GM12878 (cell line): ENCODE data around the gene XPO6. TPM values are rescaled to one million over a fixed set of nuclear protein-coding genes. Genes with fewer than 3 reads are reported as not detected.
A peak's percentile ranks its signal among the peaks of the same experiment; 100 is the strongest.

Experiments
- CEBPB ChIP-seq, 2 experiments: fragments of 150-350 bp in 1 of 2; IDR thresholded peaks; 2 replicates each; pipeline ENCODE4 v1.6.1; 2012 to 2014; ENCODE audit warnings: low read depth in 2 of 2, low read length in 2 of 2, borderline replicate concordance in 1 of 2, inconsistent platforms in 1 of 2
- CREB1 ChIP-seq: IDR thresholded peaks from 2 replicates; pipeline ENCODE4 v1.6.1; 2012; ENCODE audit warnings: low read depth, mild to moderate bottlenecking, inconsistent platforms
- EGR1 ChIP-seq, 2 experiments: IDR thresholded peaks; 1 replicate in 1 of 2; 2 replicates in 1 of 2; pipeline ENCODE4 v1.6.1; 2011 to 2012; ENCODE audit warnings: low read depth in 2 of 2, low read length in 2 of 2, borderline replicate concordance in 1 of 2, mild to moderate bottlenecking in 1 of 2, moderate library complexity in 1 of 2
- NBN ChIP-seq: fragments of 450-650 bp; IDR thresholded peaks from 2 replicates; pipeline ENCODE4 v1.6.1; 2016
- NFYA ChIP-seq: IDR thresholded peaks from 2 replicates; pipeline ENCODE4 v1.6.1; 2011; ENCODE audit warnings: low read depth, mild to moderate bottlenecking, low read length, improper control_type of control experiment, borderline replicate concordance
- NR2C1 ChIP-seq: fragments of 450-650 bp; IDR thresholded peaks from 2 replicates; pipeline ENCODE4 v1.6.1; 2017; ENCODE audit warnings: antibody characterized with exemption, mild to moderate bottlenecking, moderate library complexity
- POLR2A ChIP-seq: IDR thresholded peaks from 2 replicates; pipeline ENCODE4 v1.6.1; 2011; ENCODE audit warnings: low read depth, mild to moderate bottlenecking, low read length
- POLR2AphosphoS5 ChIP-seq: IDR thresholded peaks from 2 replicates; pipeline ENCODE4 v1.6.1; 2011; ENCODE audit warnings: mild to moderate bottlenecking, low read length, inconsistent platforms
- POU2F2 ChIP-seq: IDR thresholded peaks from 3 replicates; pipeline ENCODE4 v1.6.1; 2011; ENCODE audit warnings: low read depth, mild to moderate bottlenecking, low read length, borderline replicate concordance
- RAD51 ChIP-seq: fragments of 450-650 bp; IDR thresholded peaks from 2 replicates; pipeline ENCODE4 v1.6.1; 2016; ENCODE audit warnings: moderate library complexity, mild to moderate bottlenecking, inconsistent platforms
- SIX5 ChIP-seq: IDR thresholded peaks from 2 replicates; pipeline ENCODE4 v1.6.1; 2011; ENCODE audit warnings: mild to moderate bottlenecking, low read depth, low read length, moderate library complexity; ENCODE audit not compliant: severe bottlenecking
- SREBF1 ChIP-seq: IDR thresholded peaks from 2 replicates; pipeline ENCODE4 v1.6.1; 2012; ENCODE audit warnings: mild to moderate bottlenecking, low read length
- polyA plus RNA-seq, 11 experiments: library from polyadenylated mRNA; depleted of rRNA in 4 of 11; unstranded in 6 of 11; stranded (reverse) in 5 of 11; fragments of >200 nt; fragmentation: Nextera tagmentation in 4 of 11; fragmentation: Illumina TruSeq in 1 of 11; extraction: Ambion mirVana in 4 of 11; extraction: Trizol in 1 of 11; gene quantifications; 1 replicate in 1 of 11; 2 replicates in 10 of 11; pipeline versions ENCODE4 v1.2.1 to v1.2.3, GENCODE V29; 2011 to 2016; ENCODE audit warnings: inconsistent platforms in 2 of 11, missing spikeins in 2 of 11, low read depth in 1 of 11
- total RNA-seq, 4 experiments: library from RNA; depleted of rRNA in 3 of 4; stranded (reverse); fragments of >200 nt in 3 of 4; fragmentation: Illumina TruSeq in 1 of 4; extraction: Trizol in 1 of 4; gene quantifications; 2 replicates each; pipeline versions ENCODE4 v1.2.1 to v1.2.3, GENCODE V29; 2013 to 2021
- TF ChIP-seq, protein P1 (sequence below): fragments of 450-650 bp; IDR thresholded peaks from 2 replicates; pipeline ENCODE4 v1.6.1; 2017; ENCODE audit warnings: mild to moderate bottlenecking, moderate library complexity
- TF ChIP-seq, protein P2 (sequence below): fragments of 450-650 bp; IDR thresholded peaks from 2 replicates; pipeline ENCODE4 v1.6.1; 2018; ENCODE audit warnings: mild to moderate bottlenecking, low read depth, moderate library complexity; ENCODE audit not compliant: partially characterized antibody
- TF ChIP-seq, protein P3 (sequence below): fragments of 450-650 bp; IDR thresholded peaks from 2 replicates; pipeline ENCODE4 v1.6.1; 2017; ENCODE audit warnings: antibody characterized with exemption, mild to moderate bottlenecking, moderate library complexity
- TF ChIP-seq, protein P4 (sequence below): fragments of 450-650 bp; formaldehyde crosslinking; IDR thresholded peaks from 2 replicates; pipeline ENCODE4 v1.4.0; 2022; ENCODE audit warnings: mild to moderate bottlenecking, moderate library complexity

XPO6 gene
- total and polyA plus RNA-seq, 10 of the 15 experiments (the other 5 are each of a cell fraction or from before 2014, with no cell fraction given): 9.9 to 246 (median 110) TPM

DNA sequence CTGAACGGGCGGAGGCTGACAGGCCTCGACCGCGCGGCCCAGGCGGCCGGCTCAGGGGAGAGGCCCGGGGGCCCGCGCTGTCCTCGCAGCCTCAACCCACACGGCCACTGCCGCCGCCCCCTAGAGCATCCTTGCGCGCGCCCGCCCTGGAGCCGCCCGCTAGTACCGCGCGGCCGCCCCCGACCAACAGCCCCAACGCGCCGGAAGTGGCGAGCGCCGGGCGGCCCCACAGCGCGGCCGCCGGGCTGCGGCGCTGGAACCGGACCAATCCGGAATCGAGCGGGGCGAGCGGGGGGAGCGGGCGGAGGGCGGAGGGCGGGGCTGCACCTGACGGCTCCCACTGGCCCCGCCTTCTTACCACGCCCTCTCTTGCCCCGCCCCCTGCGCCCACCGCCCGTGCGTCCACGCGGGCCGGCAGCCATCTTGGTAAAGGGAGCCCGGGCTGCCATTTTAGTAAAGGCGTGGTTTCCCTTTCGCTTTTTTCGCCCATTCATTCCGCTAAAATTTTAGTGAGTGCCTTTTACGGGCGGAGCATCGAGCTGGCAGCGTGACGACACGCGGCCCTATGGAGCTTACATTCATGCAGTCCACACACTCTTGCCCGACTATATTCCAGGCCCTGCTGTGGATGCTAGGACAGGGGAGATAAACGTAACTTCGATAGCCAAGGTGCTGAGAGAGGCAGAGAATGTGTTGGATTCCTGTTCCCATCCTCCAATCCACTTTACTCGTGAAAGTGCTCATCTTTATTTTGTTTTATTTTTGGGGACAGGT lies at the start of gene XPO6 (continued):
- TF ChIP-seq, protein P1, sequence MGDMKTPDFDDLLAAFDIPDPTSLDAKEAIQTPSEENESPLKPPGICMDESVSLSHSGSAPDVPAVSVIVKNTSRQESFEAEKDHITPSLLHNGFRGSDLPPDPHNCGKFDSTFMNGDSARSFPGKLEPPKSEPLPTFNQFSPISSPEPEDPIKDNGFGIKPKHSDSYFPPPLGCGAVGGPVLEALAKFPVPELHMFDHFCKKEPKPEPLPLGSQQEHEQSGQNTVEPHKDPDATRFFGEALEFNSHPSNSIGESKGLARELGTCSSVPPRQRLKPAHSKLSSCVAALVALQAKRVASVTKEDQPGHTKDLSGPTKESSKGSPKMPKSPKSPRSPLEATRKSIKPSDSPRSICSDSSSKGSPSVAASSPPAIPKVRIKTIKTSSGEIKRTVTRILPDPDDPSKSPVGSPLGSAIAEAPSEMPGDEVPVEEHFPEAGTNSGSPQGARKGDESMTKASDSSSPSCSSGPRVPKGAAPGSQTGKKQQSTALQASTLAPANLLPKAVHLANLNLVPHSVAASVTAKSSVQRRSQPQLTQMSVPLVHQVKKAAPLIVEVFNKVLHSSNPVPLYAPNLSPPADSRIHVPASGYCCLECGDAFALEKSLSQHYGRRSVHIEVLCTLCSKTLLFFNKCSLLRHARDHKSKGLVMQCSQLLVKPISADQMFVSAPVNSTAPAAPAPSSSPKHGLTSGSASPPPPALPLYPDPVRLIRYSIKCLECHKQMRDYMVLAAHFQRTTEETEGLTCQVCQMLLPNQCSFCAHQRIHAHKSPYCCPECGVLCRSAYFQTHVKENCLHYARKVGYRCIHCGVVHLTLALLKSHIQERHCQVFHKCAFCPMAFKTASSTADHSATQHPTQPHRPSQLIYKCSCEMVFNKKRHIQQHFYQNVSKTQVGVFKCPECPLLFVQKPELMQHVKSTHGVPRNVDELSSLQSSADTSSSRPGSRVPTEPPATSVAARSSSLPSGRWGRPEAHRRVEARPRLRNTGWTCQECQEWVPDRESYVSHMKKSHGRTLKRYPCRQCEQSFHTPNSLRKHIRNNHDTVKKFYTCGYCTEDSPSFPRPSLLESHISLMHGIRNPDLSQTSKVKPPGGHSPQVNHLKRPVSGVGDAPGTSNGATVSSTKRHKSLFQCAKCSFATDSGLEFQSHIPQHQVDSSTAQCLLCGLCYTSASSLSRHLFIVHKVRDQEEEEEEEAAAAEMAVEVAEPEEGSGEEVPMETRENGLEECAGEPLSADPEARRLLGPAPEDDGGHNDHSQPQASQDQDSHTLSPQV: peak; percentile 59
- peak; percentile 85 for TF ChIP-seq CREB1
- no peak for TF ChIP-seq CEBPB (IDR thresholded peaks at IDR 0.05; ENCODE audit: borderline replicate concordance in 1 of 2, low read depth in 2 of 2, low read length in 2 of 2)
- TF ChIP-seq NFYA: no peak
- TF ChIP-seq, protein P2, sequence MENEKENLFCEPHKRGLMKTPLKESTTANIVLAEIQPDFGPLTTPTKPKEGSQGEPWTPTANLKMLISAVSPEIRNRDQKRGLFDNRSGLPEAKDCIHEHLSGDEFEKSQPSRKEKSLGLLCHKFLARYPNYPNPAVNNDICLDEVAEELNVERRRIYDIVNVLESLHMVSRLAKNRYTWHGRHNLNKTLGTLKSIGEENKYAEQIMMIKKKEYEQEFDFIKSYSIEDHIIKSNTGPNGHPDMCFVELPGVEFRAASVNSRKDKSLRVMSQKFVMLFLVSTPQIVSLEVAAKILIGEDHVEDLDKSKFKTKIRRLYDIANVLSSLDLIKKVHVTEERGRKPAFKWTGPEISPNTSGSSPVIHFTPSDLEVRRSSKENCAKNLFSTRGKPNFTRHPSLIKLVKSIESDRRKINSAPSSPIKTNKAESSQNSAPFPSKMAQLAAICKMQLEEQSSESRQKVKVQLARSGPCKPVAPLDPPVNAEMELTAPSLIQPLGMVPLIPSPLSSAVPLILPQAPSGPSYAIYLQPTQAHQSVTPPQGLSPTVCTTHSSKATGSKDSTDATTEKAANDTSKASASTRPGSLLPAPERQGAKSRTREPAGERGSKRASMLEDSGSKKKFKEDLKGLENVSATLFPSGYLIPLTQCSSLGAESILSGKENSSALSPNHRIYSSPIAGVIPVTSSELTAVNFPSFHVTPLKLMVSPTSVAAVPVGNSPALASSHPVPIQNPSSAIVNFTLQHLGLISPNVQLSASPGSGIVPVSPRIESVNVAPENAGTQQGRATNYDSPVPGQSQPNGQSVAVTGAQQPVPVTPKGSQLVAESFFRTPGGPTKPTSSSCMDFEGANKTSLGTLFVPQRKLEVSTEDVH: no peak
- TF ChIP-seq NR2C1: peak; percentile 93
- TF ChIP-seq POLR2AphosphoS5: no peak; the same call in 1 of the 2 replicates
- TF ChIP-seq, protein P3, sequence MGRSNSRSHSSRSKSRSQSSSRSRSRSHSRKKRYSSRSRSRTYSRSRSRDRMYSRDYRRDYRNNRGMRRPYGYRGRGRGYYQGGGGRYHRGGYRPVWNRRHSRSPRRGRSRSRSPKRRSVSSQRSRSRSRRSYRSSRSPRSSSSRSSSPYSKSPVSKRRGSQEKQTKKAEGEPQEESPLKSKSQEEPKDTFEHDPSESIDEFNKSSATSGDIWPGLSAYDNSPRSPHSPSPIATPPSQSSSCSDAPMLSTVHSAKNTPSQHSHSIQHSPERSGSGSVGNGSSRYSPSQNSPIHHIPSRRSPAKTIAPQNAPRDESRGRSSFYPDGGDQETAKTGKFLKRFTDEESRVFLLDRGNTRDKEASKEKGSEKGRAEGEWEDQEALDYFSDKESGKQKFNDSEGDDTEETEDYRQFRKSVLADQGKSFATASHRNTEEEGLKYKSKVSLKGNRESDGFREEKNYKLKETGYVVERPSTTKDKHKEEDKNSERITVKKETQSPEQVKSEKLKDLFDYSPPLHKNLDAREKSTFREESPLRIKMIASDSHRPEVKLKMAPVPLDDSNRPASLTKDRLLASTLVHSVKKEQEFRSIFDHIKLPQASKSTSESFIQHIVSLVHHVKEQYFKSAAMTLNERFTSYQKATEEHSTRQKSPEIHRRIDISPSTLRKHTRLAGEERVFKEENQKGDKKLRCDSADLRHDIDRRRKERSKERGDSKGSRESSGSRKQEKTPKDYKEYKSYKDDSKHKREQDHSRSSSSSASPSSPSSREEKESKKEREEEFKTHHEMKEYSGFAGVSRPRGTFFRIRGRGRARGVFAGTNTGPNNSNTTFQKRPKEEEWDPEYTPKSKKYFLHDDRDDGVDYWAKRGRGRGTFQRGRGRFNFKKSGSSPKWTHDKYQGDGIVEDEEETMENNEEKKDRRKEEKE: 0 out of 2 replicates have a peak, but pooled peaks have one; percentile 59
- TF ChIP-seq NBN: peak; percentile 89
- TF ChIP-seq RAD51: 0 out of 2 replicates have a peak, but pooled peaks have one; percentile 45
- no peak for TF ChIP-seq SREBF1
- TF ChIP-seq, protein P4, sequence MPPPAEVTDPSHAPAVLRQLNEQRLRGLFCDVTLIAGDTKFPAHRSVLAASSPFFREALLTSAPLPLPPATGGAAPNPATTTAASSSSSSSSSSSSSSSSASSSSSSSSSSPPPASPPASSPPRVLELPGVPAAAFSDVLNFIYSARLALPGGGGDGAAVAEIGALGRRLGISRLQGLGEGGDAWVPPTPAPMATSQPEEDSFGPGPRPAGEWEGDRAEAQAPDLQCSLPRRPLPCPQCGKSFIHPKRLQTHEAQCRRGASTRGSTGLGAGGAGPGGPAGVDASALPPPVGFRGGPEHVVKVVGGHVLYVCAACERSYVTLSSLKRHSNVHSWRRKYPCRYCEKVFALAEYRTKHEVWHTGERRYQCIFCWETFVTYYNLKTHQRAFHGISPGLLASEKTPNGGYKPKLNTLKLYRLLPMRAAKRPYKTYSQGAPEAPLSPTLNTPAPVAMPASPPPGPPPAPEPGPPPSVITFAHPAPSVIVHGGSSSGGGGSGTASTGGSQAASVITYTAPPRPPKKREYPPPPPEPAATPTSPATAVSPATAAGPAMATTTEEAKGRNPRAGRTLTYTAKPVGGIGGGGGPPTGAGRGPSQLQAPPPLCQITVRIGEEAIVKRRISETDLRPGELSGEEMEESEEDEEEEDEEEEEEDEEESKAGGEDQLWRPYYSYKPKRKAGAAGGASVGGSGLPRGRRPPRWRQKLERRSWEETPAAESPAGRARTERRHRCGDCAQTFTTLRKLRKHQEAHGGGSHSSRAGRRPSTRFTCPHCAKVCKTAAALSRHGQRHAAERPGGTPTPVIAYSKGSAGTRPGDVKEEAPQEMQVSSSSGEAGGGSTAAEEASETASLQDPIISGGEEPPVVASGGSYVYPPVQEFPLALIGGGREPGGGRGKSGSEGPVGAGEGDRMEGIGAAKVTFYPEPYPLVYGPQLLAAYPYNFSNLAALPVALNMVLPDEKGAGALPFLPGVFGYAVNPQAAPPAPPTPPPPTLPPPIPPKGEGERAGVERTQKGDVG (CRISPR knock-in tag): no peak
- TF ChIP-seq POU2F2: peak; percentile 40; the same call in 1 of the 3 replicates
- peak in 1 of 2 experiments; percentile 82; a peak in 2 of 3 replicates for TF ChIP-seq EGR1 (IDR thresholded peaks at IDR 0.05; ENCODE audit: borderline replicate concordance in 1 of 2, low read depth in 2 of 2, low read length in 2 of 2)
- TF ChIP-seq POLR2A: peak; percentile 76
- TF ChIP-seq SIX5: peak; percentile 90
